Activated T-helper 1 cell treated with anti-CD3 and anti-CD28 coated beads, Interleukin-2, amount 50 U/mL, for 16 hours (primary cell): Measurements from ENCODE around the gene PSMB11.
"Not testable (repeated sequence)": the region's sequence is repeated elsewhere in the genome, so short reads cannot be mapped to it uniquely, and the experiment has no call there.

Source experiments
- DNase-seq, 2 donors: peaks; one replicate each; pipeline ENCODE4 v3.0.0-alpha.2; 2020; ENCODE audit warnings: low read depth in 1 of 2, low spot score in 1 of 2

PSMB11 gene

DNA sequence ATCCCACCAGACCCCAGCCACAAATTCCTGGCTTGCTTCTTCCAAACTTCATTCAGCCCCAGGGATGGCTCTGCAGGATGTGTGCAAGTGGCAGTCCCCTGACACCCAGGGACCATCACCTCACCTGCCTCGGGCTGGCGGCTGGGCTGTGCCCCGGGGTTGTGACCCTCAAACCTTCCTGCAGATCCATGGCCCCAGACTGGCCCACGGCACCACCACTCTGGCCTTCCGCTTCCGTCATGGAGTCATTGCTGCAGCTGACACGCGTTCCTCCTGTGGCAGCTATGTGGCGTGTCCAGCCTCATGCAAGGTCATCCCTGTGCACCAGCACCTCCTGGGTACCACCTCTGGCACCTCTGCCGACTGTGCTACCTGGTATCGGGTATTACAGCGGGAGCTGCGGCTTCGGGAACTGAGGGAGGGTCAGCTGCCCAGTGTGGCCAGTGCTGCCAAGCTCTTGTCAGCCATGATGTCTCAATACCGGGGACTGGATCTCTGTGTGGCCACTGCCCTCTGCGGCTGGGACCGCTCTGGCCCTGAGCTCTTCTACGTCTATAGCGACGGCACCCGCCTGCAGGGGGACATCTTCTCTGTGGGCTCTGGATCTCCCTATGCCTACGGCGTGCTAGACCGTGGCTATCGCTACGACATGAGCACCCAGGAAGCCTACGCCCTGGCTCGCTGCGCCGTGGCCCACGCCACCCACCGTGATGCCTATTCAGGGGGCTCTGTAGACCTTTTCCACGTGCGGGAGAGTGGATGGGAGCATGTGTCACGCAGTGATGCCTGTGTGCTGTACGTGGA is at the start of gene PSMB11:
Gene PSMB11, plus strand, starts transcription at position 51 of the 804 bp plus-strand sequence. Its CDS starts 14 bp downstream, at position 65.
- DNase-seq: no peak

GRCh38 chr14:22993517-22993916 is 48.5 kb upstream of the PSMB11 start:
- no peak for DNase-seq

GRCh38 chr14:22994762-22995275 is 47.2 kb upstream of the PSMB11 start:
- no peak for DNase-seq

GRCh38 chr14:22995889-22996625 is 46.0 kb upstream of the PSMB11 start:
- DNase-seq: no peak

DNA sequence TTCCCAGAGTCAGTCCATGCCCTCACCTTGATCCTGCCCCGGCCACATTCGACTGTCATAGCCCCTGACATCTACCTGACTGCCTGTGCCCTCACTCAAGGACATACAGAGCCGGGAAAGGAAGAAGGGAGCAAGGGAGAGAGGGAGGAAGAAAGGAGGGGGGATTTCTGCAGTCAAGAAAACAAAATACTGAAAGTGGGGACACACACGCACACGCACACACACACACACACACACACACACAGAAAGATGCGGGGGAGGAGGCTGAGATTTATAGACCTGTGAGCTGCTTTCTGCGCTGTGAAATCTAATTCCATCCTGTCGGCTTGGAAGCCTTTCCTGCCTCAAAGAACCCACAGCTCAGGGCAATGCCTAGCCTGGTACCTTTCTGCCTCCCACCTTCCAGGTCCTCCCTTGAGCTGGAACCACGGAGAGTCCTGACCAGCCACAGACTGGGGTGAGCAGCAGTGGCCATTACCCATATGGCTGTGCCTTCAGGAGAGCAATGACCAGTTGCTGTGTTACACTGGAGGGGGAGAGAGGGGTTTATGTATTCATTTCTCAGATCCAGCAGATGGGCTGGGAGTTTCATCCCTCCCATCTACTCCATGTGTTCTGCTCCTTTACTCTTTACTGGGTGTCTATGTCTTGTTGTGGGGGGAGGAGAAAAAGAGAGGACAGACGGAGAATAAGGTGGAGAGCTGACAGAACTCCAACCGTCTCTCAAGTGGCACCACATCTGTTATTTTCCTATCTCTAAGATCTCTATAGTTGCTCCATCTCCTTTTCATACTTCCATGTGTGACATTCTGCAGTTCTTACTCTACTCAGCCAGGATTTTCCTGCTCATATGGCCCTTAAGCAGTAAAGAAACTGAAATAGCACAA is 45.0 kb upstream of the PSMB11 start:
- no peak for DNase-seq

- DNase-seq: no peak
These were observed 44.2 kb upstream of the PSMB11 start for GRCh38 chr14:22997676-22998323.

GRCh38 chr14:22998329-22999012 is 43.5 kb upstream of the PSMB11 start:
- no peak for DNase-seq

DNA sequence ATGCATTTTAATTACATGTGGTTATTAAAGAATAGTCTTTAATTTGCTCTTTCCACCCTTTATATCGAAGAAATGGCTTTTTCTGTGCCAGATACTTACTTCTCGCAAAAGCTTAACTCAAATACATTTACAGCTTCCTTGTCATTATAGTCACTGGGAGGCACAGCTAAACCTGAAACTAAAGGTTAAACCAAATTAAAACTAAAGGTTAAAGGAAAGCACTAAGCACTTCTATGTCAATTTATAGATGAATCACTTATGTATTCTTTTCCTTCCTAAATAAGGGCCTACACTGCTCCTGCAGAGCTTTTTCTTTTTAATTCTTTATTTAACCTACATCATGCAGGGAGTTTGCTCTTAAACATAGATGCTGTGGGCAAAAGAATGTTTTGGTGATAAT is 41.2 kb upstream of the PSMB11 start:
- DNase-seq: no peak

GRCh38 chr14:23002592-23002991 is 39.4 kb upstream of the PSMB11 start:
- DNase-seq: no peak

- DNase-seq: not testable (repeated sequence)
These were observed 37.7 kb upstream of the PSMB11 start for GRCh38 chr14:23004274-23004673.

- no peak for DNase-seq
These were observed 36.4 kb upstream of the PSMB11 start for GRCh38 chr14:23005451-23006187.

GRCh38 chr14:23006188-23006534 is 35.9 kb upstream of the PSMB11 start:
- no peak for DNase-seq

DNA sequence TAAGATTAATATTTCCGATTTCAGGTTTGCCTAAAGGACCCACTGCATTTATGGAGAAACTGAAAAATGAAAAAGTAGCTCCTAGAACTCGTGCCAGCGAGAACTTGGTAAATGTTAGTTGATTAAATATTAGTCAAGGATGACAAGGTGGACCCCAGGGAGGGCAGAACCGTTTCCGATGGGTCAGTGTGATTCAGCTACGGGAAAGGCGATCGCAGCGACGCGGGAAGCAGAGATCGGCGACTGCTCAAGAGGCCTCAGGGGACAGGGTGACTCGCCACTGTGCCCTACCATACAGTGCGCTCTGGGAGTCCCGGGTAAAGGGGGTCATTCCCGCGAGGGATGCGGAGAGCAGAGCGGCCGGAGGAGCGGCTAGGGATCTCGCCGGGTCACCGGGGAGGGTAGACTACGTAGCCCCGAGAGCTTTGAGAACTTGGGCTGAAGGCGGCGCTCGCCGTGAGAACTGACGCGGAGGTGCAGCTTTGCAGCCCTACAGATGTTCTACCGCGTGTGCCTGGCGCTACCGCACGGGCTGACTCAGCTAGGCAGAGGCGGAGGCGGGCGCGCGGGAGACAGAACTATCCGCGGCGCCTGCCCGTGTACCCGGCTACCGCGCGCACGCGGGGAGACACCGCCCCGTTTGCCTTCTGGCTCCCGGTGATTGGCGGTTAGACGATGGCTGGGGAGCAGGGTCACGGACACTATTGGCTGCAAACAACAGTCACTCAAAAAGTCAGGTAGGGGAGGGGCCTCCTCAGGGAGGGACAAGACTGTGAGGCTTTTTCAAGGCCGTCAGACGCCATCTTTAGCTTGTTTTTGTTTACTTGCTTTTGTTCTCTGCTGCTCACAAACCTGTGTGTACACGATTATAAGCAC is 35.2 kb upstream of the PSMB11 start:
- DNase-seq: peak; percentile 88 to 95

DNA sequence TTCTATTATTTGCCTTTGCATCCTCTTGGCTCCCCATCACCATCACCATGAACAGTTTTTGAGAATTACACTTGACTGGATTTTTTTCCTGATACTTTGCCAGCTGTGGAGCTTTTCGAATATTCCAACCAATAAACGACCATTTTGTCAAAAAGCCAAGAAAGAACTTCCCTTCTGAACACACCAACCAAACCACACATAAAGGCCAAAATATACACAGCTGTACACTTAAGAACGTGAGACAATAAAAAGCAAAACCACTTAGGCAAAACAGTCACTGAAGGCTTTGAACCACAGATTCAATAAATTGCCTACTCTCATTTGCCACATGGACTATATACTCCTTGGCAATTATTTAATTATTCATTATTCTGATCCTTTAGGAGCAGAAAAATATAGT is 33.2 kb upstream of the PSMB11 start:
- no peak for DNase-seq

- no peak for DNase-seq
These were observed 32.5 kb upstream of the PSMB11 start for GRCh38 chr14:23009483-23009938.

DNA sequence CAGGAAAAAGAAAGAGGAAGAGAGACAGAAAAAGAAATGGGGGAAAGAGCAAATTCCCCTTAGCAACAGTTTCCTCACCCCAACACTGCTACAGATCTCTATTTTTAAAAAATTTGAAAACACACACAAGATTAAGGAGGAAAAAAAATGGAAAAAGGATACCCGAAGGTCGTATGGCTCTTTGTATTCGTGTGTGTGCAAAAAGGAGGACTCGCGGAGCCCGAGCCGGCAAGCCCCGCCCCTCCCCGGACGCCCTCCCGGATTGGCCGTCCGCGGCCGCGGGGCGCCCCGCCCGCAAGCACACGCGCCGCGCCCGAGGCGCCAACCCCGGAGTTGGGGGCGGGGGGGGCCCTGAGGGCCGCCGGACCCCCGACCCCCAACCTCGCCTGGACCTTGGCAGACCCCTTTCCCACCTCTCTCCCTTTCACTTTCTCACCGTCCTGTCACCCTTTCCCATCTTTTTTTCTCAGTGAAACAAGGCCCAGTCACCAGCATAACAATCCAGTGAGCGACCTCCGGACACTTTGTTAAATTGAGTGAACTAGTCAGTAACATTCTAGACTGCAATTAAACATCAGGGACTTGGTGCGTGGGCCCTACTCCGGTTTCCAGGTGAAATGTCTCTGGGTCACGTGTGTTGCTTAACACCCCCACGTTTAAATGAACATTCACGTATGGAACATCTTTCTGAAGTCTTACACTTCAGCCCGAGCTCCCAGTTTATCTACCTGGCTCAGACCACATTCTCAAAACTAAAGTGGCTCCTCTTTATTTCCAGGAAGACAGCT is 31.9 kb upstream of the PSMB11 start, which contains the start of gene C14orf93:
Gene C14orf93, minus strand, starts transcription at position 205 of the 788 bp plus-strand sequence. CDS start 11,120 bp downstream, outside the sequence.
- peak; percentile 49 to 70 for DNase-seq

DNA sequence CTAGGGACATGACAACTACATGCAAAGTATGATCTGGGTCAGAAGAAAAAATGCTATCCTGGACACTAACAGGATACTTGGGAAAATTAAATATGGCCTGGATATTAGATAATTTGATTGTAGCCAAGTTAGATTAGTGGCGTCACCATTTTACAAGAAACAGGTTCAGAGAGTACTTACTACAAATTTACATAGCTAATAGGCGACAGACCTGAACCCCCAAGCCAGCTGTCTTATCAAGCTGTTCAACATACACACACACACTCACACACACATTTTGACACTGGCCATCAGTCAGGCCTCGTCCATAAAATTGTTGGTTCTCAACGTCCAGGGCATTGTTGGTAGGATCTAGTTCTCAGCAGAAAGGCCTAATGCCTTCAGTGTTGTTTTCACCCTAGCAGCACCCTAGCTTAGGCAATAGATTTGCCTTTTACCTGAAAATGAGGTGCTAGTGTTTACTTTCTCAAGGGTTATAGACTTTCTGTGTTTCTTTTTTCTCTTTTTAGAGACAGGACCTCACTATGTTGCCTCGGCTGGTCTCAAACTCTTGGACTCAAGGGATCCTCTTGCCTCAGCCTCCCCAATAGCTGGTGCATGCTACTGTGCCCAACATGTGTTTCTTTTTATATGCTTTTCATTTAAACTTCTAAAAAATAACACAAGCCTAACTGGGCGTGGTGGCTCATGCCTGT is 28.8 kb upstream of the PSMB11 start:
- DNase-seq: no peak
